Coronary artery (tissue), 2 donors: Measurements from ENCODE around the gene ACER2.

Source experiments
- DNase-seq: peaks from one replicate; pipeline ENCODE4 v3.0.0-alpha.2; 2017; ENCODE audit warnings: low spot score
- H3K27ac ChIP-seq, 2 donors: fragments of 200-600 bp; sonication (generic); one replicate each; pipeline ENCODE4 v1.5.1; 2016 to 2019
- H3K4me3 ChIP-seq: fragments of 200-600 bp; sonication (generic); 2 replicates; pipeline ENCODE4 v1.5.1; 2016; ENCODE audit warnings: mild to moderate bottlenecking, moderate library complexity
- TF ChIP-seq, protein P1 (sequence below): fragments of 200-600 bp; sonication (generic); IDR thresholded peaks from one replicate; pipeline ENCODE4 v1.5.1; 2019; ENCODE audit warnings: antibody characterized with exemption

ACER2 gene

DNA sequence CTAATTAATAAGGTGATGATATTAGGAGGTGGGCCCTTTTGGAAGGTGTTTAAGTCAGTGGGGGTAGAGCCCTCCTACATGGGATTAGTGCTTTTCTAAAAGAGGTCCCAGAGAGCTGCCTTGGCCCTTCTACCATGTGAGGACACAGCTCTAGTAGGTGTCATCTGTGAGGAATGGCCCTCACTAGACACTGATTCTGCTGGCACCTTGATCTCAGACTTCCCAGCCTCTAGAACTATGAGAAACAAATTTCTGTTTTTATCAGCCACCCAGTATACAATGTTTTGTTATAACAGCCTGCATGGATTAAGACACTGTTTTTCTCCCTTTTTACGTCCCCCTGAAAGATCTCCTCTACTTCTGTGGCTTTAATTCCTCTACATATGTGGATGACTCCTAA lies 31.6 kb downstream of the ACER2 start:
- Histone ChIP-seq H3K27ac (no peak overlapping the region), H3K4me3 (no peak overlapping the region)
- TF ChIP-seq, protein P1, sequence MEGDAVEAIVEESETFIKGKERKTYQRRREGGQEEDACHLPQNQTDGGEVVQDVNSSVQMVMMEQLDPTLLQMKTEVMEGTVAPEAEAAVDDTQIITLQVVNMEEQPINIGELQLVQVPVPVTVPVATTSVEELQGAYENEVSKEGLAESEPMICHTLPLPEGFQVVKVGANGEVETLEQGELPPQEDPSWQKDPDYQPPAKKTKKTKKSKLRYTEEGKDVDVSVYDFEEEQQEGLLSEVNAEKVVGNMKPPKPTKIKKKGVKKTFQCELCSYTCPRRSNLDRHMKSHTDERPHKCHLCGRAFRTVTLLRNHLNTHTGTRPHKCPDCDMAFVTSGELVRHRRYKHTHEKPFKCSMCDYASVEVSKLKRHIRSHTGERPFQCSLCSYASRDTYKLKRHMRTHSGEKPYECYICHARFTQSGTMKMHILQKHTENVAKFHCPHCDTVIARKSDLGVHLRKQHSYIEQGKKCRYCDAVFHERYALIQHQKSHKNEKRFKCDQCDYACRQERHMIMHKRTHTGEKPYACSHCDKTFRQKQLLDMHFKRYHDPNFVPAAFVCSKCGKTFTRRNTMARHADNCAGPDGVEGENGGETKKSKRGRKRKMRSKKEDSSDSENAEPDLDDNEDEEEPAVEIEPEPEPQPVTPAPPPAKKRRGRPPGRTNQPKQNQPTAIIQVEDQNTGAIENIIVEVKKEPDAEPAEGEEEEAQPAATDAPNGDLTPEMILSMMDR = no peak
- DNase-seq = no peak

DNA sequence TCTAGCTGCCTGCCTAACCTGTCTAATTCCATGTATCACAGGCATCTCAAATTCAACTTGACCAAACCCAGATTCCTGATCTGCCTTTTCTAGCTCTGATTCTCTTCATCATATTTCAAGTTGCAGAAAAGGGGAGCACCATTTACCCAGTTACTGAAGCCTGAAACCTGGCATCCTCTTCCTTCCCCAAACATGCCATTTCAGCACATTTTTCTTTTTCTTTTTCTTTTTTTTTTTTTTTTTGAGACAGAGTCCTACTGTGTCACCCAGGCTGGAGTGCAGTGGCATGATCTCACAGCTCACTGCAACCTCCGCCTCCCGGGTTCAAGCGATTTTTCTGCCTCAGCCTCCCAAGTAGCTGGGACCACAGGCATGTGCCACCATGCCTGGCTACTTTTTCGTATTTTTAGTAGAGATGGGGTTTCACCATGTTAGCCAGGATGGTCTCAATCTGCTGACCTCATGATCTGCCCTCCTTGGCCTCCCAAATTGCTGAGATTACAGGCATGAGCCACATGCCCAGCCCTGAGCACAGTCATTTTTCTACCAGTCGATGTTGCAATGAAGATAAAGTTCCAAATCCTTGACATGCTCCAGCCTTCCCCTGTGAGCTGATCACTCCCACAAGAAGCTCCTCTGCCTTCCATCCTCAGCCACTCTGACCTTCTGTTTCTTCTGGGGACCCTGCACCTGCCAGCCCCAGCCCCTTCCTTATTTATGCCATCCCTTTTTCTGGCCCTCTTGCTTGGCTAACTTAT lies 32.2 kb downstream of the ACER2 start:
- DNase-seq = no peak
- Histone ChIP-seq H3K27ac (no peak overlapping the region), H3K4me3 (no peak overlapping the region)
- TF ChIP-seq, protein P1 = no peak

DNA sequence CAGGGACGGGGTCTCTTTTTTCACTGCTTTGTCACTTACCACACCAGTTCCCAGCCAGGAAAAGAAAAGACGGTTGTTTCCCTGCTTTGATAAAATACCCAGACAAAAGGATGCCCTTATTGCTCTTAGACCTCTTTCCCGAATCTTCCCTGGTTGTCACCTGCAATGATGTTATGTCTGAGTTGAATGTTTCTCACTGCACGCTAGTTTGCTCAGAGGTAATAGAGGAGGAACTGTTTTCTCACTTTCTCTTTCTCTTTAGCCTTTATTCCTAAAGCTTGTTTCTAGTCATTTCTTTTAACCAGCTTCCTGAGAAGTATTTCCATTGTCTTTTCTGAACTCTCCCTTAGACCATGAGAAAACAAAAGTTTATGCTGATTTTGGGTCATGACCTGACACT lies 32.9 kb downstream of the ACER2 start:
- H3K4me3 ChIP-seq = no peak overlapping the region
- TF ChIP-seq, protein P1 = no peak
- H3K27ac ChIP-seq = no peak overlapping the region
- no peak for DNase-seq

DNA sequence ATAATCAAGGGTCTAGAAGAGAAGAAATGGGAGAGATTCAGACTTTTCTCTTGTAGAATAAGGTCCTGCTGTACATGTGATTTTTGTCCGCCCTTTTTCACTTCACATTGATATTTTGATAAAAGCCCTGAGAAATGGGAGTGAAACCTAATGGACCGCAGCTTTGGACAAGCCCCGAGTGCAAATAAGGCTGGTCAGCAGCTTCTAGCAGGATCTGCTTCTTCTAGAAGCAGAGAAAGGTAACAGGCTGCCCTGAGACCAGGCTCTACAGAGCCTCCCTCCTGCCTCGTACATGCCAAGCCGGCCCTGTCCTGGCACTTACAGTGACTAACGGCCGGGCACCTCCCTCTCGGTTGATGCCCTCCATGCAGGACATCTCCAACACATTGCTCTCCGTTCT lies 33.4 kb downstream of the ACER2 start:
- H3K27ac ChIP-seq = no peak overlapping the region
- no peak overlapping the region for H3K4me3 ChIP-seq
- TF ChIP-seq, protein P1 = no peak
- DNase-seq = no peak

DNA sequence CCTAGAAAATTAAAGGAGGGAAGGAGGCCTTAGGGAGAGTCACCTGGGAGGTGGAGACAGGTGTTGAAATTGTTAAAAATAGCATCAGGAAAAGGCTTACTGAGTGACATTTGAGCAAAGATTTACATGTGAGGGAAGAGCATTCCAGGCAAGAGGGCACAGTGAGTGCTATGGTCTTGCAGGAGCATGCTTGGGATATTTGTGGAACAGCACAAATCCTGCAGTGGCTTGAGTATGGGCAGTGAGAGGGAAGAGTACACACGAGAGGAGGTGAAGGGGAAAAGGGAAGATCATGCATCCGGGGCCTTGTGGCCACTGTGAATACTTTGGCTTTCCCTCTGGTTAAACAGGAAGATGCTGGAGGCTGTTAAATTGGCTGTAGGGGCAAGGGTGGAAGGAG lies 36.6 kb downstream of the ACER2 start:
- TF ChIP-seq, protein P1 = no peak
- Histone ChIP-seq H3K27ac (no peak overlapping the region), H3K4me3 (no peak overlapping the region)

DNA sequence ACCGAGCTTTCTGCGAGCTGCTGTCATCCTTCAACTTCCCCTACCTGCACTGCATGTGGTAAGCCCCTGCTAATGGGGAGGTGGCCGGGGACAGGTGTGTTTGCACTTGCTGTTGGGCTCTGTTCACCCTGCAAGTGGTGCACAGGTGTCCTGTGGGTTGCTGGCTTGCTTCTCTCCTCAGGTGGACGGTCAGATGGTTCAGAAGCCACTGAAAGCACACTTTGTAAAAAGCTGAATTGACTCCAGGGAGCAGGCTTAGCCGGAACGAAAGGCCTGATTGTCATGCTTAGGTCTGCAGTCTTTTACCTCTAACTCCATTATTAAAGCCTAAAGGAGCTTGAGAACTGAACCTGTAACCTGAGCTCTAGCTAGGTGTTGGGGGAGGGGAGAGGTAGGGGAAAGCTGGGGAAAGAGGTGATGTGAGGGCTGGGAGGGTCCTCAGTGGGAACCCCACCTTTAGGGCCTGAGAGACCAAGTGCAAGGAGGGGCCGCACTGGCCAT lies 37.6 kb downstream of the ACER2 start:
- Histone ChIP-seq H3K27ac (no peak overlapping the region), H3K4me3 (no peak overlapping the region)
- TF ChIP-seq, protein P1 = no peak
- no peak for DNase-seq

More for the DNA sequence above, 36.6 kb downstream of the ACER2 start:
- DNase-seq = no peak
